Stomach (tissue), 9 donors: ENCODE results near the gene SNRNP70. TPM values are rescaled to one million over a fixed set of nuclear protein-coding genes. Genes with fewer than 3 reads are reported as not detected.

Experiments used
- DNase-seq, 2 donors: peaks; one replicate each; pipeline versions ENCODE4 v3.0.0 to v3.0.0-alpha.2; 2013 to 2019
- H3K27ac ChIP-seq, 5 donors: fragments of 200-600 bp in 4 of 5; sonication (generic) in 4 of 5; one replicate each; pipeline ENCODE4 v1.5.1; 2013 to 2019; ENCODE audit warnings: mild to moderate bottlenecking in 1 of 5, moderate library complexity in 1 of 5
- H3K27me3 ChIP-seq, 3 donors: fragments of 200-600 bp; sonication (generic); one replicate each; pipeline ENCODE4 v1.5.1; 2017 to 2019; ENCODE audit warnings: mixed run types in 1 of 3
- H3K36me3 ChIP-seq, 4 donors: fragments of 200-600 bp; sonication (generic); 1 replicate in 3 of 4; 2 replicates in 1 of 4; pipeline ENCODE4 v1.5.1; 2016 to 2019
- H3K4me1 ChIP-seq, 4 donors: fragments of 200-600 bp; sonication (generic); one replicate each; pipeline ENCODE4 v1.5.1; 2016 to 2019
- H3K4me3 ChIP-seq, 4 donors: fragments of 200-600 bp; sonication (generic) in 3 of 4; one replicate each; pipeline ENCODE4 v1.5.1; 2016 to 2019; ENCODE audit warnings: mild to moderate bottlenecking in 1 of 4
- H3K9me3 ChIP-seq, 4 donors: fragments of 200-600 bp; sonication (generic); one replicate each; pipeline ENCODE4 v1.5.1; 2016 to 2019
- EP300 ChIP-seq: sonication (generic); formaldehyde crosslinking; IDR thresholded peaks from one replicate; pipeline ENCODE4 v1.6.1; 2017; ENCODE audit warnings: antibody characterized with exemption
- POLR2A ChIP-seq, 4 donors: fragments of 450-650 bp; IDR thresholded peaks; one replicate each; pipeline ENCODE4 v1.6.1; 2016; ENCODE audit warnings: antibody characterized with exemption in 4 of 4, control low read depth in 2 of 4, mild to moderate bottlenecking in 1 of 4, moderate library complexity in 1 of 4
- POLR2AphosphoS5 ChIP-seq, 3 donors: sonication (generic); formaldehyde crosslinking; IDR thresholded peaks; one replicate each; pipeline ENCODE4 v1.6.1; 2016; ENCODE audit warnings: antibody characterized with exemption in 3 of 3
- WGBS, 5 donors: extraction: QIAGEN DNeasy Blood & Tissue Kit in 3 of 5; methylation state at CpG; one replicate each; pipeline versions ENCODE4 v1.1.5 to v1.1.7; 2013 to 2018; 5-methylcytosine and 5-hydroxymethylcytosine counted together
- intact Hi-C: fragments of 100-400 bp; cut with DNase I; formaldehyde crosslinking; loops from one replicate; pipeline ENCODE4 v1.15.1; 2023; ENCODE audit warnings: low total_unique reads
- polyA plus RNA-seq, 3 donors: library from polyadenylated mRNA; stranded (reverse); fragments of 200-250 nt; gene quantifications; one replicate each; pipeline ENCODE4 v1.2.3, GENCODE V29; 2013
- total RNA-seq, 5 donors: library from RNA; depleted of rRNA; stranded (reverse); fragments of >200 nt; gene quantifications; one replicate each; pipeline versions ENCODE4 v1.1.0 to v1.2.3, GENCODE V29; 2014 to 2016
- TF ChIP-seq, protein P1 (sequence below), 7 experiments: fragments of 450-650 bp in 4 of 7; fragments of 200-600 bp in 3 of 7; sonication (generic) in 3 of 7; IDR thresholded peaks; one replicate each; pipeline ENCODE4 v1.5.1; 2016 to 2019; ENCODE audit warnings: antibody characterized with exemption in 7 of 7, control low read depth in 2 of 7, mild to moderate bottlenecking in 1 of 7
- donor health status: healthy with polysubstance abuse.
- donor health status: Bipolar disorder and iron deficiency.
- donor health status: healthy.

SNRNP70 gene
- total and polyA plus RNA-seq, 8 donors, result 163 to 3,365 (median 222) TPM

DNA sequence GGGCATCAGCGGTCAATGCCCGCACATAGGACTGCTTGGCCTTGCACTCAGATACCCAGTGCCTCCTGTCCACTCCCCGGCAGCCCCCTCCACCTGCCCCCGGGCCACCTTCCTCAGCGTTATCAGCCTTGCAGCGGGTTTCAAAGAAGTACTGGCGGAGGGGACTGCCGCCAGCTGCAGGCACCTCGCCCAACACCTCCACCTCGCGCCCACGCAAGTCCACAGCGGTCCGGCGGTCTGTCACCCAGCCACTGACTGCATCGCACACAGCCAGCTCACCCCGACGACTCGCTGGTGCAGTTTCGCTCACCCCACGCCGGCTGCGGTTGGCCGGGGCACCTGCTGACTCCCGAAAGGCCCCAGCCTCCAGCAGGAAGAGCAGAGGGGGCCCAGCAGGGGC lies 23.8 kb upstream of the SNRNP70 start:
- Histone ChIP-seq H3K9me3 (no peaks in the 10 kb centered on the region), H3K4me3 (no peak overlapping the region), H3K4me1 (peaks cover 24 to 33% (median 31%) of the 10 kb centered on the region in 4 donors), H3K27me3 (peaks cover 0 to 100% (median 64%) of the 10 kb centered on the region in 3 donors), H3K36me3 (no peaks in the 10 kb centered on the region), H3K27ac (no peak overlapping the region)
- WGBS, 5 donors, result 51 to 70% (median 53%) methylated on average over 19 to 25 of the region's 25 CpGs
- intact Hi-C loops, result no loop called here
- no peak for DNase-seq
- TF ChIP-seq EP300, result no peak
- no peak for TF ChIP-seq POLR2A (IDR thresholded peaks at IDR 0.05)
- no peak for TF ChIP-seq POLR2AphosphoS5 (IDR thresholded peaks at IDR 0.05)
- TF ChIP-seq, protein P1, sequence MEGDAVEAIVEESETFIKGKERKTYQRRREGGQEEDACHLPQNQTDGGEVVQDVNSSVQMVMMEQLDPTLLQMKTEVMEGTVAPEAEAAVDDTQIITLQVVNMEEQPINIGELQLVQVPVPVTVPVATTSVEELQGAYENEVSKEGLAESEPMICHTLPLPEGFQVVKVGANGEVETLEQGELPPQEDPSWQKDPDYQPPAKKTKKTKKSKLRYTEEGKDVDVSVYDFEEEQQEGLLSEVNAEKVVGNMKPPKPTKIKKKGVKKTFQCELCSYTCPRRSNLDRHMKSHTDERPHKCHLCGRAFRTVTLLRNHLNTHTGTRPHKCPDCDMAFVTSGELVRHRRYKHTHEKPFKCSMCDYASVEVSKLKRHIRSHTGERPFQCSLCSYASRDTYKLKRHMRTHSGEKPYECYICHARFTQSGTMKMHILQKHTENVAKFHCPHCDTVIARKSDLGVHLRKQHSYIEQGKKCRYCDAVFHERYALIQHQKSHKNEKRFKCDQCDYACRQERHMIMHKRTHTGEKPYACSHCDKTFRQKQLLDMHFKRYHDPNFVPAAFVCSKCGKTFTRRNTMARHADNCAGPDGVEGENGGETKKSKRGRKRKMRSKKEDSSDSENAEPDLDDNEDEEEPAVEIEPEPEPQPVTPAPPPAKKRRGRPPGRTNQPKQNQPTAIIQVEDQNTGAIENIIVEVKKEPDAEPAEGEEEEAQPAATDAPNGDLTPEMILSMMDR (IDR thresholded peaks at IDR 0.05), result no peak

GRCh38 chr19:49064029-49064629 lies 21.1 kb upstream of the SNRNP70 start:
- 40 to 53% (median 48%) methylated on average over 7 to 10 of the region's 10 CpGs for WGBS, 5 donors
- peaks cover 0 to 100% (median 37%) of the 10 kb centered on the region in 3 donors for H3K27me3 ChIP-seq
- no peaks in the 10 kb centered on the region for H3K9me3 ChIP-seq
- intact Hi-C loops, result no loop called here
- no peak overlapping the region for H3K27ac ChIP-seq
- no peak for DNase-seq
- H3K4me1 ChIP-seq, result peaks cover 8 to 14% (median 13%) of the 10 kb centered on the region in 4 donors
- no peaks in the 10 kb centered on the region for H3K36me3 ChIP-seq
- H3K4me3 ChIP-seq, result peak overlapping the region in 1 of 4 donors; percentile 39
- TF ChIP-seq POLR2A (IDR thresholded peaks at IDR 0.05) (no peak), POLR2AphosphoS5 (IDR thresholded peaks at IDR 0.05) (no peak), EP300 (no peak)
- TF ChIP-seq, protein P1 (IDR thresholded peaks at IDR 0.05), result no peak

GRCh38 chr19:49064768-49065611 lies 20.3 kb upstream of the SNRNP70 start, which contains the start of gene NTF4:
Gene NTF4, minus strand, starts transcription at chr19:49064818. Its CDS starts 2,821 bp downstream, at chr19:49061997.
- Histone ChIP-seq H3K27ac (no peak within 1 kb of the TSS), H3K36me3 (no peaks in the 10 kb centered on the region), H3K9me3 (no peaks in the 10 kb centered on the region), H3K4me3 (peak within 1 kb of the TSS; percentile 28 to 39 (median 30)), H3K27me3 (peaks cover 0 to 100% (median 39%) of the 10 kb centered on the region in 3 donors), H3K4me1 (peaks cover 8 to 14% (median 13%) of the 10 kb centered on the region in 4 donors)
- intact Hi-C loops, result no loop called here
- WGBS, 5 donors, result 3 to 9% (median 4%) methylated on average over 24 to 53 of the region's 53 CpGs
- no peak for TF ChIP-seq POLR2AphosphoS5 (IDR thresholded peaks at IDR 0.05)
- TF ChIP-seq EP300, result no peak
- TF ChIP-seq POLR2A (IDR thresholded peaks at IDR 0.05), result no peak
- TF ChIP-seq, protein P1 (IDR thresholded peaks at IDR 0.05), result no peak
- peak; percentile 38 to 78 for DNase-seq

- no peak overlapping the region for H3K27ac ChIP-seq
- no peaks in the 10 kb centered on the region for H3K9me3 ChIP-seq
- H3K4me3 ChIP-seq, result no peak overlapping the region
- H3K4me1 ChIP-seq, result peaks cover 8 to 14% (median 13%) of the 10 kb centered on the region in 4 donors
- TF ChIP-seq EP300, result no peak
- TF ChIP-seq POLR2A (IDR thresholded peaks at IDR 0.05), result no peak
- TF ChIP-seq, protein P1 (IDR thresholded peaks at IDR 0.05), result no peak
- no peak for TF ChIP-seq POLR2AphosphoS5 (IDR thresholded peaks at IDR 0.05)
- intact Hi-C loops, result no loop called here
- DNase-seq, result no peak
- H3K27me3 ChIP-seq, result peaks cover 0 to 100% (median 46%) of the 10 kb centered on the region in 3 donors
- WGBS, 5 donors, result 50 to 62% (median 54%) methylated on average over 12 to 13 of the region's 13 CpGs
- no peaks in the 10 kb centered on the region for H3K36me3 ChIP-seq
Observed at GRCh38 chr19:49065905-49066512, 19.2 kb upstream of the SNRNP70 start.
